GM23248 (cell line): ENCODE results near the gene OR2G6.
"Not testable (repeated sequence)": the region's sequence is repeated elsewhere in the genome, so short reads cannot be mapped to it uniquely, and the experiment has no call there.

ENCODE experiments used
- EZH2 ChIP-seq: fragments of 200-600 bp; sonication (generic); IDR thresholded peaks from 2 replicates; pipeline ENCODE4 v1.6.1; 2018; ENCODE audit warnings: antibody characterized with exemption, mild to moderate bottlenecking; ENCODE audit not compliant: insufficient read depth, poor library complexity, severe bottlenecking
- EZH2phosphoT487 ChIP-seq: fragments of 200-600 bp; sonication (generic); IDR thresholded peaks from 2 replicates; pipeline ENCODE4 v1.6.1; 2018; ENCODE audit warnings: antibody characterized with exemption, moderate library complexity, mild to moderate bottlenecking, low read depth; ENCODE audit not compliant: insufficient read depth

DNA sequence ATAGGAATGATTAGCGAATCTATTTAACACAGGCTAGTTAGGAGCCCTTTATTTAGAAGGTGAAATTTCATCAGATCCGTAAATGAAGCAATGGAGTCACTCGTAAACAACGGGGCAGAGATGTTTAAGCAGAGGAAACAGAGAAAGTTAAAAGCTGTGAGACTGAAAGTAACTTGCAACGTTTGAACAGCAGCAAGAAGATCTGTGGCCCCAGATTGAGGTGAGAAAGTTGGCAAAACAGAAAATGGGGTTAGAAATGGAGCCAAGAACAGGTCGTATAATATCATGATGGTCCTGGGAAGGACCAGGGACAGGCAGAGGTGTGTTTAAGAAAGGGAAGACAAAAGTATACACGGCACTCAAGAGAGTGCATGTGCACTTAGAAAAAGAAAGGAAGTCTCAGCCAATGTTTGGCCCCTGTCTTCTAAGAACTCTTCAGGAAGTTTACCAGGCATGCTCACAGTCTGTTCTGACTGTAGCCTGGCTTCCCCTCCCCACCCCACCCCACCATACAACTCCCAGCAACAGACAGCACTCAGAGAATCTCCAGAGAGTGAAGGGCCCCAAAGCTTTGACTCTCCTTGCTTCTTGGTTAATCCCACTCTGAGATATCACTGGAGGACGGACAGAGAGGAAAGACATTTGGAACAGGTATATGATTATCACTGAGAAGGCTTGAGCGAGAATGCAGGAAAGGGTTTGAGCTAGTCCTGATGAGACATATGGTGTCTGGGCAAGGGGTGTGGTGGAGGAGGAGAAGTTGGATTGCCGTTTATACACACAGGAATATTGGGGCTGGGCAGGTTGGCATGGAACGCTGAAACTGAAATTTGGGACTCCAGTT is 57.9 kb downstream of the OR2G6 start:
- TF ChIP-seq EZH2, EZH2phosphoT487: not testable (repeated sequence)
